NCI-H2227 treated with DMSO at 0.1 percent for 48 hours (cell line): ENCODE measurements around the gene CTTNBP2.
A peak's percentile ranks its signal among the peaks of the same experiment; 100 is the strongest.

ENCODE experiments used
- DNase-seq: peaks from one replicate; lab custom pipeline; 2025; lab: John Stamatoyannopoulos, UW

CTTNBP2 gene

GRCh38 chr7:117871778-117872538 is 1.3 kb downstream of the CTTNBP2 start:
- peak; percentile 35 for DNase-seq

DNA sequence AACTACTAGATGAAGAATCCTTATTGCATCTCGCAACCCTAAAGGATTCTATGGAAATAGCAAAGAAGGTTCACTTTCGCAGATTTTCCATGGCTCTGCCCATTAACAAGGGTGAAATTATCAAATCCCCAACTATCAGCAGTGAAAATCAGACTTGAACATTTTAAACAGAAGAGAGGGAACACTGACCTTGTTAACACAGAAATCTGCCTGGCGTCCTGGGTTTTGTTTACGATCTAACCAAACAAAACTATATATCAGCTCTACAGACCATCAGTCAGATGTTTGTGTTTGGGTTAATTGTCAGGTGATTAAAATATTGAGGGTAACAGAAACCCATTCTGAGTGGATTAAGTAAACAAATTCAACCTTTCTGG is 1.9 kb downstream of the CTTNBP2 start:
- no peak for DNase-seq

- DNase-seq, result no peak
Observed at GRCh38 chr7:117870448-117871130, 2.7 kb downstream of the CTTNBP2 start.

- no peak for DNase-seq
Observed at GRCh38 chr7:117869374-117869773, 3.9 kb downstream of the CTTNBP2 start.

DNA sequence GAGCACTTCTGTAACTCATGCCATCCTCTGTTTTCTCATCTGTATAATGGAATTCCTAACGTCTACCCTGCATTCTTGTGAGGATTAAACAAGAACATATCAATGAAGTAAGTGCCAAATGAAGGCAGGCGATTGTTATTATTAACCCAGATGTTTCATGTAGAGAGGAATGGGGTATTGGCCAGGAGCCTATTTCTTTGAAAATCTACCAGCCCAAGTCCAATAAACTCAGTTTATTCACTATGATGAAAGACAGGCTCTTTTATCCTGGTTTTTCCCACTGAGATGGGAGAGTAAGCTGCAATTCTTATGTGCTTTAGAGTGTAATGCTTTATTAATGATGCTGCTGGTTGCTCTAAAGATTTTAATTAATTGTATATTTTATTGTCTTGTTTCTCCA is 9.6 kb downstream of the CTTNBP2 start:
- no peak for DNase-seq

DNA sequence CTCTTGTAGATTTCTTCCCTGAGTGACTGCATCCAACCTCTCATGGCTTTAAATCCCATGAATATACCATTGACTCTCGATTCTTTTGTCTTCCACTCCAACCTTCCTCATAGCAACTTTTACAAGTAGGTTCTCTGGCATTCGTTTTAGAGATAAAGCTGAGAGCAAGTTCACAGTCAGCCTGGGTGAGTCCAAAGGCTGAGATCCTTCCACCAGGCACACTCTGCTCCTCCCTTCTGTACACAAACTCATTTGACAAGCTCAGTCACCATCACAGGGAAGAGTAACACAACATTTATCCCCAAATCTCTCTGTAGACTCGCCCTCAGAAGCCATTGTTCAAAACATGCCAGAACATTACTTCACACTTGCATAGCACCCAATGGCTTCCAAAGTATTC is 10.9 kb downstream of the CTTNBP2 start:
- DNase-seq, result no peak

DNA sequence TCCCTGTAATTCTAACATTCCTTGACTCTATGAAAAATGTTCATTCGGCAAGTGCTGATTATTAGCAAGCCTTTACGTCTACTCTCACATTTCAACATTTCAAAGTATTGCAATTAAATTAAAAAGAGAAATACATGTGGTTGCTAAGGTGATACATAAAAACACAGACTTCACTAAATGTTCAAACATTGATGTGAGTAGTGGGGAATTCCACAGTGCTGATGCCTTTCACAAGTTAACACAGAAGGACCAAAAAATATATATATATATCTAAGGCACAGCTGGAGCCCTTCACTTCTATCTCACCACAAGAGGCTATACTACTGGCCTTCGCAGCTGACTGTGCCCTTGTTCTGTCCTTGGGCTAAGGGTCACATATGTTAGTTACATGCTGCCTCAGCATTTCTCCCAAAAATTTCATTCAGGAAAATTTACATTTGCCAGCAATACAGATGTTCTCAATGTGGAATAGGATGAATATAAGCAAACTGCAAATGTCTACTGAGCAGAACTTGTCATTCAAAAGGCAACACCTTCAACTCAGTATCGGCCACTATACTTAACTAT is 13.9 kb downstream of the CTTNBP2 start:
- DNase-seq, result no peak

DNA sequence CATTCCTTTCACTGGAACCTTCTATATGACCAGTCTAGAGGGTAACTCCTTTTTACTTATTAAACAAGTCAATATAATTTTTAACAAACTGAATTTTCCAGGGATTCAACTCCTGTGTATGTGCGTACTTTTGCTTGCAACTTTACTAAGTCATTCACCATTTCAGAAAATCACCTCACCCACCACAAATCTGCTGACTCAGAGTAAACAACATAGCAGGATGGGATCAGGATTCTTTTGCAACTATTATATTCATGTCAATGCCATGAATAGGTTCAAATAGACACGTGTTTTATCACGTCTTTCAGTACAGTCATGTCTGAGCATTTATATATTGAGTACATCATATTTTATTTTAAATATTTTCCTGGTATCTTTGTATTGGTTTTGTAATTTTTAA is 14.5 kb downstream of the CTTNBP2 start:
- DNase-seq, result no peak

- no peak for DNase-seq
Observed at GRCh38 chr7:117857718-117858117, 15.5 kb downstream of the CTTNBP2 start.

DNA sequence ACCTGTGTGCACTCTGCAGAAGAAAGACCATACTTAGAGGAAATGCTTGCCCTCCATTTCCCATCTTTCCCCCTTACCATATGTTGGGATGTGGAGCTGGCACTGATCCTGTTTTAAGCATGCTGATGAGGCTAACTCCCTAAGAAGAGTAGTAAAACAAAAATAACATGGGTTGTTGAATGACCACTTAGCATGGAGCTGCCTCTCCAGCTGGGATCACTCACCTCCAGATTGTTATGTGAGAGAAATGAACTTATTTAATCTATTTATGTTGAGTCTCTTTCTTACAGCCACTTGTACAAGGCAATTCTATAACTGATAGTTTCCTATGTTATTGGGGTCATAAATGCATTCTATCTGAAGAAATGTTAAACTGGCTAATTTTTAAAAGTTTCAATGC is 17.0 kb downstream of the CTTNBP2 start:
- no peak for DNase-seq

GRCh38 chr7:117854186-117854585 is 19.1 kb downstream of the CTTNBP2 start:
- no peak for DNase-seq

DNA sequence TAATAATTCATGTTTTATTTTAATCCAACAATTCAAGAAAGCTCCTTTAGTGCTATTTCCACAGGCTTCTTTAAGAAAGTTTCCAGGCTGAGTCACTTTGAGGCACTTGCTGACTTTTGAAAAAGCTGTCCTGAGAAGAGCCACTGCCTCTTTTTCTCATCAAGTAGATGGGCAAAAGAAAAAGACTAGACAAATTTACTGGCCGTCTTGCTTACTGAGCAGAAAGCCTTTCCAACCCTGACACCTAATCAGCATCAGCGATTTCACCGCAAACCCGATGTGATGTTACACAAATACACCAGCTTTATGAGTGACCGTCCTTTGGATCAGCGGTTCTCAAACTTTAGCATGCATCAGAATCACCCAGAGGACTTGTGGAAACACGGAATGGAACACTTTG is 24.3 kb downstream of the CTTNBP2 start:
- DNase-seq, result no peak

- DNase-seq, result no peak
Observed at GRCh38 chr7:117844678-117845077, 28.6 kb downstream of the CTTNBP2 start.

DNA sequence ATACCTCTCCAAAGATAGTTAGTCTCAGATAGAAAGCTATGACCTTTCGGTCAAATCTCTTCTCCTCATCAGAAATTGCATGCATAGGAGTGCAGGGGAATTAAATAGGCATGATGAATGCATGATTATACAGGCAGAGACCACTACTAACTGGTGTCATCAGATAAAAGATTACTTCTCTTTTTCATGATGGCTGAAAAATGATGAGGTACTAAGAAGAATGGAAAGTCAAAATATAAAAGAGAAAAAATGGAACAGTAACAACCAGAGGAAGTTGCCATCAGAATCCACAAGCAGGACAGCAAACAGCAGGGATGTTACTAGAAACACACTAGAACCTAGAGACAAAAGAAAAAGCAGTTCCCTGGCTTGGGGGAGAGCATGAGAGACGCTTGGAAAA is 31.6 kb downstream of the CTTNBP2 start:
- DNase-seq, result no peak

- DNase-seq, result no peak
Observed at GRCh38 chr7:117841011-117841410, 32.2 kb downstream of the CTTNBP2 start.

- DNase-seq, result no peak
Observed at GRCh38 chr7:117839507-117839906, 33.7 kb downstream of the CTTNBP2 start.

DNA sequence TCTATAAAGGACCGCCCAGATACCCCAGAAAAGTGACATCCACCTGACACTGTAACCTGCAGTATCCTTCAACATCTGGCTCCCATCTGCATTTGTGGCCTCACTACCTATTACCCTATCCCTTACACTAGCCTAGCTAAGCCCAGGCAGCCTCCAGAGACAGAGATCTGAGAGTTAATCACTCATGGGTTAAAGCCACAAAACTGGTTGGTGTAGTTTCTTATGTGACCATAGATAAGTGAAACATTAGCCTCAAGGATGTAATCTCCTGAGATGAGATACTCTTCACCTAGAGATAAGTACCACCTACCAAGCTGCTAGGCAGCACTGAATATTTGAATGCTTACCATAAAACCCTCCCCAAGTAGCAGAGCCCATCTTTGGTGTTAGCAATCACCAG is 35.4 kb downstream of the CTTNBP2 start:
- no peak for DNase-seq

GRCh38 chr7:117835016-117835664 is 38.1 kb downstream of the CTTNBP2 start:
- peak; percentile 25 for DNase-seq

DNA sequence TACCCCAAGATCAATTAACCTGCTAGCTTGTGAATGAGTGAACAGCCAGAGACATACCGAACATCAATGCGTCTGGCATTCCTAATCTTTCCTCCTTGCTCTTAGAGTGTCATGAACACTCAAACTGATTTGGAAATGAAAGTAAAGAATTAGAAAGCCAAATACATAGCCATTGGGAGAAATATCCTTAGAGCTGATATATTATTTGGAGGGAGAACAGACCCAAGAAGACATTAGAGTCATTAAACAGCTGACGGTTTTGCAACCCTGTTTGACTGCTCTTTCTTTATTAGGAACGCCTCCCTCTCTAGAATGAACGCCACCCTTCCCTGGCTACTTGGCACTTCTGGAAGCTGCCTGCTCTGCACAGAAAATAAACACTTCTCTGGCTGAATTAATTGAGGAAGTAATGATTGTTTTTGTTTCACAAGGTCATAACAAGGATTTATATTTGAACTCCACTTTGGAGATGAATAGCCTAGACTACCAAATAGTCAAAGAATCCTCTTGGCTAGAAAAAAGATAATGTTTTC is 42.8 kb downstream of the CTTNBP2 start:
- no peak for DNase-seq

DNA sequence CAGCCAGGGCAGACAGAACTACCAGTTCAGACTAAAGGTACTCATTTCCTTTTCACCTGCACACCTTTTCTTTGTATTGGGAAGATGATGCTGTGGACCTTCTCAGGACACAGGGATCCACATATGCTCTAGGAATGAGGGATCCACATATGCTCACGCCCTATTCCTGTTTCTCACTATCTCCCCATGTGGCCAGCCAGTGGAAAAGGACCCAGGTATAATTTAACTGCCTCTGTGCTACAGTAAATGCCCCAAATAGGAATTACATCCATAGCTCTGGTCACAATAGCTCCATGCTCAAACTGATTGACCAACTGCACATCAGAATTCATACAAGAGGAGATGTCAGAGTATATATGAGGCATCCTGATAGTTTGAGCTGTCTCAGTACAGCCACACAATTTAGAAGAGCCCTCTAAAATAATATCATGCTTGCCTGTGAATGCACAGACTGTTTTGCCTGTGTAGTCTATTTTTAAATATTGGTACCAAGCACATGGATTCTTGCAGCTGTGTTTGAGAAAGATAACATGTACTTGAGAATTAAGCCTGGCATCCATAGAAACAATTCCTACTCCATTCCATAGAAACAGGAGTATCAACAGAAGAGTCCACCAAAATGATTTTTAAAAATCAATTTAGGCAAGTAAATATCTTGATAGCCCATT is 43.7 kb downstream of the CTTNBP2 start:
- DNase-seq, result no peak

DNA sequence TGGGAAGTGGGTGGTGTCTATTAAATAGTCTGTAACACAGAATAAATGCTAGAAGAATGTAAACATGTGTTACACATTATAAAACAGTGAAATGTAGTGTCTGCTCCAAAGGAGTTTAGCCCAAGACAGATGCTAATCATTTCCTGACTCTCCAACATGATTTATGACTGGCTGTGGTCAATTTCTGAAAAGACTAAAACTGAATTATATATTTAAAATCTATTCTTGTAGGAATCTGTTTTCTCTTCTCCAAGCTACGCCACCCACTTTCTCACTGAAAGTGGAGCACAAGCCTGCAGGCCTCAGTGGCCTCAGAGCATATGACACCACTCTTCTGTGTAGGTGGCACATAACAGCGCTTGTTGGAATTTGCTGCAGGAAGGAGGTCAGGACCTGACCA is 44.4 kb downstream of the CTTNBP2 start:
- DNase-seq, result no peak

DNA sequence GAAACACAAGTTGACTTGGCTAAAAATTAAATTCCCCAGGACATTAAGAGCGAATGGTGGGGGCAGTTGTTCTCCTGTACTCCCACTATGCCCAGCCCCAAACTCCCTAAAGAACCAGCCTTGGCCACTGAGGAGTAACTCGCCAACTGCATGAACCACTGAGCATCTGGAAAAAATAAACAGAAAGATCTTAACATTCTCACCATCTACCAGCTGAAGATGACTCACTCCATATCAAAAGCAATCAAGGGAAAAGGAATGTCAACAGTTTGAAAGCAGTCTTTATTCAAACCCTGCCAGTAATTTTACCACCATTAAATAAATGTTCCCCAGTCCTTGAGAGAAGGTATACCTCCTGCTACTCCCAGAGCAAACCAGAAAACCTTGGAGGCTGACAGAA is 45.4 kb downstream of the CTTNBP2 start:
- DNase-seq, result no peak
